ENCODE measurements around the gene RACGAP1. TPM values are rescaled to one million over a fixed set of nuclear protein-coding genes. Genes with fewer than 3 reads are reported as not detected.

Gene RACGAP1
- total and polyA plus RNA-seq, 2 of the 4 experiments (the other 2 are of a cell fraction): 37.9 to 110 TPM

DNA sequence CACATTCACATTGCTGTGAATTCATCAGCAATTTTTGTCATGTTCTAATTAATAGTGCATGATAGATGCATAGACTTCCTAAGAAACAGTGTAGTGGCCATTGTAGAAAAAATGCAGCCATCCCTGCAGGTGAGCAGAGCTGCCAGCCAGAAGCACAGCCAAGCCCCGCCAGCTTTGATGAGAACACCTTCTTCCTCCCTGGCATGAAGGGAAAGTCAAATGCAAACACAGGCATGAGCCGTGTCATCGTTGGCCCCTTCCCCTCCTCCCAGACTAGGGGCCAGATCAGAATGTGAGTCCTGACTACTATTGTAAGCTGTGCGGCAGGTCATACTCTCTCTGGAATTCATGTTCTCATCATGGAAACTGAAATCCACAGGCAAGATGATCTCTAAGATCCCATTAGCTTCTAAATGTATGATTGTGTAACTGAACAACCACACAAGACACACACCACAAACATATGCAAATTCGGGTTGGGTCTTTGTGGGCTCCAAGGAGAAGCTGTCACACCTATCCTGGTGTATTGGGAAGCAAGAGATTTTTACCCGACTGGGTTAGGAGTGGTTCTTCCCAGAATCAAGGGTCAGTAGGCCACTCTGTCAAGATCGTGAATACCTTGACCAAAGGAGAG, 77.6 kb downstream of the RACGAP1 start:
- Histone ChIP-seq H3K14ac (replicated peaks; ENCODE audit: low read depth, low read length) (no peak overlapping the region), H2AK9ac (replicated peaks; ENCODE audit: low read depth, low read length, poor library complexity) (no peak overlapping the region), H3K27me3 (ENCODE audit: control insufficient read depth, insufficient read depth, low read length) (peaks cover 25% of the 10 kb centered on the region), H3K18ac (ENCODE audit: low read depth, low read length) (no peak overlapping the region), H2AK5ac (ENCODE audit: low read depth, low read length) (no peak overlapping the region), H3K9ac (ENCODE audit: low read depth, low read length) (no peak overlapping the region), H2BK5ac (ENCODE audit: low read depth, low read length, poor library complexity, severe bottlenecking) (no peak overlapping the region), H2BK15ac (ENCODE audit: low read depth, low read length) (no peak overlapping the region), H4K20me1 (ENCODE audit: insufficient read depth, low read length) (no peaks in the 10 kb centered on the region), H3K4me2 (ENCODE audit: low read depth, low read length) (no peak overlapping the region), H3K4me1 (ENCODE audit: control insufficient read depth, insufficient read depth, low read length) (no peaks in the 10 kb centered on the region; the same call in 1 of the 2 replicates), H4K5ac (ENCODE audit: low read depth, low read length) (no peak overlapping the region), H2BK120ac (ENCODE audit: low read depth, low read length) (no peak overlapping the region), H3K4ac (ENCODE audit: low read depth, low read length) (no peak overlapping the region), H3K9me3 (ENCODE audit: control insufficient read depth, insufficient read depth, low read length) (no peaks in the 10 kb centered on the region), H3K27ac (ENCODE audit: insufficient read depth, low read length) (no peak overlapping the region), H4K8ac (ENCODE audit: low read depth in 2 of 2, low read length in 2 of 2) (no peak overlapping the region), H3K56ac (ENCODE audit: extremely low read depth, insufficient read depth, low read length) (no peak overlapping the region), H4K91ac (ENCODE audit: insufficient read depth, low read depth, low read length) (no peak overlapping the region), H3K4me3 (ENCODE audit: insufficient read depth, low read depth, low read length) (no peak overlapping the region), H2BK20ac (ENCODE audit: low read depth, low read length) (no peak overlapping the region), H2AFZ (replicated peaks; ENCODE audit: low read length, poor library complexity) (no peak overlapping the region), H3K36me3 (ENCODE audit: control insufficient read depth, insufficient read depth, low read length) (no peaks in the 10 kb centered on the region), H3K79me1 (ENCODE audit: low read depth in 1 of 2, low read length in 2 of 2) (no peaks in the 10 kb centered on the region), H3K9me1 (ENCODE audit: insufficient read depth, low read length) (0 out of 2 replicates have a peak, but pooled peaks cover 3% of the 10 kb centered on the region), H3K23ac (ENCODE audit: low read depth, low read length) (no peak overlapping the region)
- ATAC-seq (ENCODE audit: low read depth): no peak
- TF ChIP-seq FOS (IDR thresholded peaks at IDR 0.05; ENCODE audit: low read depth, low read length): no peak
- no peak for TF ChIP-seq RAD21 (IDR thresholded peaks at IDR 0.05; ENCODE audit: low read length)
- TF ChIP-seq POLR2A (IDR thresholded peaks at IDR 0.05; ENCODE audit: low read depth, low read length): no peak
- TF ChIP-seq CEBPB (IDR thresholded peaks at IDR 0.05; ENCODE audit: low read depth, low read length): no peak
- TF ChIP-seq, protein P1, sequence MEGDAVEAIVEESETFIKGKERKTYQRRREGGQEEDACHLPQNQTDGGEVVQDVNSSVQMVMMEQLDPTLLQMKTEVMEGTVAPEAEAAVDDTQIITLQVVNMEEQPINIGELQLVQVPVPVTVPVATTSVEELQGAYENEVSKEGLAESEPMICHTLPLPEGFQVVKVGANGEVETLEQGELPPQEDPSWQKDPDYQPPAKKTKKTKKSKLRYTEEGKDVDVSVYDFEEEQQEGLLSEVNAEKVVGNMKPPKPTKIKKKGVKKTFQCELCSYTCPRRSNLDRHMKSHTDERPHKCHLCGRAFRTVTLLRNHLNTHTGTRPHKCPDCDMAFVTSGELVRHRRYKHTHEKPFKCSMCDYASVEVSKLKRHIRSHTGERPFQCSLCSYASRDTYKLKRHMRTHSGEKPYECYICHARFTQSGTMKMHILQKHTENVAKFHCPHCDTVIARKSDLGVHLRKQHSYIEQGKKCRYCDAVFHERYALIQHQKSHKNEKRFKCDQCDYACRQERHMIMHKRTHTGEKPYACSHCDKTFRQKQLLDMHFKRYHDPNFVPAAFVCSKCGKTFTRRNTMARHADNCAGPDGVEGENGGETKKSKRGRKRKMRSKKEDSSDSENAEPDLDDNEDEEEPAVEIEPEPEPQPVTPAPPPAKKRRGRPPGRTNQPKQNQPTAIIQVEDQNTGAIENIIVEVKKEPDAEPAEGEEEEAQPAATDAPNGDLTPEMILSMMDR (conservative IDR thresholded peaks at IDR 0.05; ENCODE audit: low read depth, low read length): no peak
- no peak for TF ChIP-seq BHLHE40 (IDR thresholded peaks at IDR 0.05; ENCODE audit: low read depth, low read length)
- TF ChIP-seq RFX5 (IDR thresholded peaks at IDR 0.05; ENCODE audit: low read depth, low read length): no peak
- TF ChIP-seq NFE2L2 (IDR thresholded peaks at IDR 0.05; ENCODE audit: low read depth, low read length): no peak
- TF ChIP-seq SMC3 (IDR thresholded peaks at IDR 0.05; ENCODE audit: low read depth, low read length): no peak
- no peak for TF ChIP-seq MAZ (IDR thresholded peaks at IDR 0.05; ENCODE audit: borderline replicate concordance, low read depth, low read length)
- no peak for TF ChIP-seq CHD1 (IDR thresholded peaks at IDR 0.05; ENCODE audit: low read depth, low read length)
- TF ChIP-seq MAFK (IDR thresholded peaks at IDR 0.05; ENCODE audit: low read depth, low read length): no peak
- no peak for TF ChIP-seq USF2 (IDR thresholded peaks at IDR 0.05; ENCODE audit: low read depth, low read length)
- no peak for TF ChIP-seq RCOR1 (IDR thresholded peaks at IDR 0.05; ENCODE audit: insufficient replicate concordance, low read length)
- no peak for TF ChIP-seq MXI1 (IDR thresholded peaks at IDR 0.05; ENCODE audit: borderline replicate concordance, low read depth, low read length)
- no peak for TF ChIP-seq ELK1 (IDR thresholded peaks at IDR 0.05; ENCODE audit: borderline replicate concordance, low read depth, low read length)
- BruUV-seq (replicated peaks): no TSS peak
- DNase-seq: no peak
- intact Hi-C loops (cut with micrococcal nuclease) (no loop called here), in situ Hi-C loops (cut with MboI; ENCODE audit: low sequenced_read_pairs) (no loop called here), dilution Hi-C loops (cut with HindIII; ENCODE audit: low sequenced_read_pairs, unreplicated experiment) (no loop called here)
- CTCF ChIA-PET: no interaction called here
- WGBS, 2 experiments (ENCODE audit: extremely low coverage in 2 of 2, insufficient read length in 1 of 2): 100% methylated on average over 2 of the region's 7 CpGs; no CpG with 5 or more reads in 1 of the 2 experiments
- POLR2A ChIA-PET (ENCODE audit: unreplicated experiment): no interaction called here

Measured in IMR-90 (cell line).